Measurements from ENCODE around the gene CR1L. TPM values are rescaled to one million over a fixed set of nuclear protein-coding genes. Genes with fewer than 3 reads are reported as not detected.
"Not testable (repeated sequence)": the region's sequence is repeated elsewhere in the genome, so short reads cannot be mapped to it uniquely, and the experiment has no call there.

Gene CR1L
- total and polyA plus RNA-seq, 10 donors = 0.63 to 7.1 (median 1.3) TPM

GRCh38 chr1:207691010-207691409, 46.1 kb downstream of the CR1L start:
- TF ChIP-seq POLR2A (IDR thresholded peaks at IDR 0.05) = no peak
- TF ChIP-seq CTCF (IDR thresholded peaks at IDR 0.05 in 8 of 11, conservative IDR thresholded peaks at IDR 0.05 in 3 of 11) = no peak
- no peak for TF ChIP-seq POLR2AphosphoS5 (IDR thresholded peaks at IDR 0.05)
- DNase-seq = no peak
- Histone ChIP-seq H3K4me3 (no peak overlapping the region), H3K27me3 (replicated peaks in 1 of 7) (no peaks in the 10 kb centered on the region), H3K27ac (no peak overlapping the region), H3K4me1 (no peaks in the 10 kb centered on the region), H3K36me3 (no peaks in the 10 kb centered on the region), H3K9me3 (no peaks in the 10 kb centered on the region)
- intact Hi-C loops (cut with DNase I; ENCODE audit: low total_unique reads) = no loop called here

GRCh38 chr1:207691841-207692240, 46.9 kb downstream of the CR1L start:
- no peaks in the 10 kb centered on the region for H3K27me3 ChIP-seq (replicated peaks in 1 of 7)
- H3K36me3 ChIP-seq = no peaks in the 10 kb centered on the region
- H3K4me1 ChIP-seq = no peaks in the 10 kb centered on the region
- H3K4me3 ChIP-seq = no peak overlapping the region
- no peaks in the 10 kb centered on the region for H3K9me3 ChIP-seq
- intact Hi-C loops (cut with DNase I; ENCODE audit: low total_unique reads) = no loop called here
- H3K27ac ChIP-seq = no peak overlapping the region
- TF ChIP-seq CTCF (IDR thresholded peaks at IDR 0.05 in 8 of 11, conservative IDR thresholded peaks at IDR 0.05 in 3 of 11) = no peak
- TF ChIP-seq POLR2AphosphoS5 (IDR thresholded peaks at IDR 0.05) = no peak
- TF ChIP-seq POLR2A (IDR thresholded peaks at IDR 0.05) = no peak
- DNase-seq = no peak
- 68 to 83% (median 75%) methylated on average over 11 of the region's 11 CpGs for WGBS, 5 donors

GRCh38 chr1:207692291-207692690, 47.4 kb downstream of the CR1L start:
- H3K4me1 ChIP-seq; H3K27me3 ChIP-seq (replicated peaks in 1 of 7); H3K36me3 ChIP-seq; H3K4me3 ChIP-seq; intact Hi-C loops (cut with DNase I; ENCODE audit: low total_unique reads); DNase-seq; H3K9me3 ChIP-seq; H3K27ac ChIP-seq: not testable (repeated sequence)
- 82 to 95% (median 86%) methylated on average over 7 of the region's 7 CpGs for WGBS, 5 donors

- no peak for DNase-seq
- intact Hi-C loops (cut with DNase I; ENCODE audit: low total_unique reads) = no loop called here
- 81 to 95% (median 92%) methylated on average over 2 of the region's 2 CpGs for WGBS, 5 donors
- H3K9me3 ChIP-seq = no peaks in the 10 kb centered on the region
- H3K36me3 ChIP-seq = no peaks in the 10 kb centered on the region
- no peak overlapping the region for H3K4me3 ChIP-seq
- no peak overlapping the region for H3K27ac ChIP-seq
- H3K27me3 ChIP-seq (replicated peaks in 1 of 7) = no peaks in the 10 kb centered on the region
- TF ChIP-seq POLR2AphosphoS5 (IDR thresholded peaks at IDR 0.05) = no peak
- TF ChIP-seq CTCF (IDR thresholded peaks at IDR 0.05 in 8 of 11, conservative IDR thresholded peaks at IDR 0.05 in 3 of 11) = no peak
- no peak for TF ChIP-seq POLR2A (IDR thresholded peaks at IDR 0.05)
- no peaks in the 10 kb centered on the region for H3K4me1 ChIP-seq
Observed at GRCh38 chr1:207695891-207696290, 51.0 kb downstream of the CR1L start.

GRCh38 chr1:207698822-207699483, 54.0 kb downstream of the CR1L start:
- no peak for TF ChIP-seq POLR2A (IDR thresholded peaks at IDR 0.05)
- peak in 9 of 11 experiments; percentile 20 to 67 (median 49) for TF ChIP-seq CTCF (IDR thresholded peaks at IDR 0.05 in 8 of 11, conservative IDR thresholded peaks at IDR 0.05 in 3 of 11)
- intact Hi-C loops (cut with DNase I; ENCODE audit: low total_unique reads) = no loop called here
- 51 to 57% (median 54%) methylated on average over 4 of the region's 4 CpGs for WGBS, 5 donors
- no peak overlapping the region for H3K4me3 ChIP-seq
- no peak overlapping the region for H3K27ac ChIP-seq
- H3K4me1 ChIP-seq = no peaks in the 10 kb centered on the region
- H3K27me3 ChIP-seq (replicated peaks in 1 of 7) = no peaks in the 10 kb centered on the region
- no peak for DNase-seq
- H3K36me3 ChIP-seq = no peaks in the 10 kb centered on the region
- H3K9me3 ChIP-seq = no peaks in the 10 kb centered on the region
